ENCODE measurements around the gene GLYATL3. TPM values are rescaled to one million over a fixed set of nuclear protein-coding genes. Genes with fewer than 3 reads are reported as not detected.

The GLYATL3 gene
- total RNA-seq, result not detected in 2 replicates

GRCh38 chr6:49499623-49500022 is at the start of gene GLYATL3:
Gene GLYATL3 (plus strand): TSS chr6:49499923. CDS start chr6:49511991, 12,068 bp downstream.

GRCh38 chr6:49462927-49463611 is 36.7 kb upstream of the GLYATL3 start, which contains the start of the genes CENPQ and MMUT:
Gene CENPQ (plus strand): TSS chr6:49463370. CDS start chr6:49470177, 6,807 bp downstream.
Gene MMUT (minus strand): TSS chr6:49463253. CDS start chr6:49459466, 3,787 bp downstream.

GRCh38 chr6:49550492-49551077 is 50.9 kb downstream of the GLYATL3 start, which contains the start of gene C6orf141:
Gene C6orf141 (plus strand): TSS chr6:49550668. CDS start chr6:49550793, 125 bp downstream.

Other genes starting within 250 kb of the GLYATL3 start
- 16.0 and 28.7 TPM in 2 replicates for gene MMUT, start 36.7 kb upstream of the GLYATL3 start, total RNA-seq
- gene CENPQ, start 36.6 kb upstream of the GLYATL3 start, total RNA-seq, result 3.5 and 7.1 TPM in 2 replicates
- gene C6orf141, start 50.7 kb downstream of the GLYATL3 start, total RNA-seq, result 0.17 and 1.3 TPM in 2 replicates
- gene RHAG, start 136.9 kb downstream of the GLYATL3 start, total RNA-seq, result not detected in 2 replicates
- gene CRISP2, start 213.6 kb downstream of the GLYATL3 start, total RNA-seq, result not detected in 2 replicates
- gene CRISP3, start 244.5 kb downstream of the GLYATL3 start, total RNA-seq, result not detected in 2 replicates